ENCODE results near the gene FAM210B. TPM values are rescaled to one million over a fixed set of nuclear protein-coding genes. Genes with fewer than 3 reads are reported as not detected.

FAM210B gene
- total RNA-seq, 4 donors from 2014 or later: 30.8 to 41.5 (median 38.8) TPM

GRCh38 chr20:56345911-56346310, 12.9 kb upstream of the FAM210B start:
- no peak for TF ChIP-seq POLR2A (IDR thresholded peaks at IDR 0.05)
- TF ChIP-seq, protein P1, sequence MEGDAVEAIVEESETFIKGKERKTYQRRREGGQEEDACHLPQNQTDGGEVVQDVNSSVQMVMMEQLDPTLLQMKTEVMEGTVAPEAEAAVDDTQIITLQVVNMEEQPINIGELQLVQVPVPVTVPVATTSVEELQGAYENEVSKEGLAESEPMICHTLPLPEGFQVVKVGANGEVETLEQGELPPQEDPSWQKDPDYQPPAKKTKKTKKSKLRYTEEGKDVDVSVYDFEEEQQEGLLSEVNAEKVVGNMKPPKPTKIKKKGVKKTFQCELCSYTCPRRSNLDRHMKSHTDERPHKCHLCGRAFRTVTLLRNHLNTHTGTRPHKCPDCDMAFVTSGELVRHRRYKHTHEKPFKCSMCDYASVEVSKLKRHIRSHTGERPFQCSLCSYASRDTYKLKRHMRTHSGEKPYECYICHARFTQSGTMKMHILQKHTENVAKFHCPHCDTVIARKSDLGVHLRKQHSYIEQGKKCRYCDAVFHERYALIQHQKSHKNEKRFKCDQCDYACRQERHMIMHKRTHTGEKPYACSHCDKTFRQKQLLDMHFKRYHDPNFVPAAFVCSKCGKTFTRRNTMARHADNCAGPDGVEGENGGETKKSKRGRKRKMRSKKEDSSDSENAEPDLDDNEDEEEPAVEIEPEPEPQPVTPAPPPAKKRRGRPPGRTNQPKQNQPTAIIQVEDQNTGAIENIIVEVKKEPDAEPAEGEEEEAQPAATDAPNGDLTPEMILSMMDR (IDR thresholded peaks at IDR 0.05): no peak
- Histone ChIP-seq H3K27me3 (no peaks in the 10 kb centered on the region), H3K4me3 (replicated peaks in 1 of 3) (no peak overlapping the region), H3K27ac (no peak overlapping the region), H3K9me3 (no peaks in the 10 kb centered on the region), H3K4me1 (peaks cover 0 to 4% of the 10 kb centered on the region in 2 donors), H3K36me3 (no peaks in the 10 kb centered on the region)
- 86 to 87% methylated on average over 8 of the region's 8 CpGs for WGBS, 2 donors
- intact Hi-C loops (cut with DNase I): no loop called here
- DNase-seq: no peak

DNA sequence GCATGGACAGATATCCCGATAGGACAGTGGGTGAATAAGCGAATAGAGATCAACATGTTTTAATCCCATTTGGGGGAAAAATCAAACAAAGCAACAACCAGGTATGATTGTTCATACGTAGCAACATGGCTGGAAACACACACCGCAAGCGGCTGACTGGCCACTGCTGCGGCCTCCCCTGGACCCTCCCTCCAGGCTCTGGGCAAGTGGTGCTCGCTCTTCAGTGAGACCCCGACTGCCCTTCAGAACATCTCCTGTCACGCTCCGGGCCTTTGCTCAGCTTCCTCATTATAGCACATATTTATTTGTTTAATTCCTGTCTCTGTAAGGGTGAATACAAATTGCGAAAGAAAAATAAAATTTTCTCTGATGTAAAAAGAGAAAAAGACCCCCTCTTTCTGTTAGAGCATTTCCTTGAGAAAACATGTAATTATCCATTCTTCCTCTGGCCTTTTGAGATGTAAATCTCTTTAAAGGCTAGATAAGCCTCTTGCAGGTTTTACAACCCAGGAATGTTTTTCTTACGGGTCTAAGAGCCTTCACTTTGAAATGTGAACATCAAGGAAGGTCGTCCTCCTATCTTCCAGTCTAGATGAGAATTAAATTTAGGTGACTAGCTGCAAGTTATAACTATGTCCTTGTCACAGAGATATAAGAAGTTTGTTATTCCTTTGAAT, 11.0 kb upstream of the FAM210B start:
- no peak overlapping the region for H3K27ac ChIP-seq
- peaks cover 0 to 4% of the 10 kb centered on the region in 2 donors for H3K4me1 ChIP-seq
- H3K36me3 ChIP-seq: no peaks in the 10 kb centered on the region
- WGBS, 2 donors: 32 to 57% methylated on average over 13 of the region's 13 CpGs
- H3K27me3 ChIP-seq: no peaks in the 10 kb centered on the region
- no peak for TF ChIP-seq POLR2A (IDR thresholded peaks at IDR 0.05)
- TF ChIP-seq, protein P1 (IDR thresholded peaks at IDR 0.05): no peak
- H3K4me3 ChIP-seq (replicated peaks in 1 of 3): no peak overlapping the region
- no peak for DNase-seq
- intact Hi-C loops (cut with DNase I): no loop called here
- H3K9me3 ChIP-seq: no peaks in the 10 kb centered on the region

DNA sequence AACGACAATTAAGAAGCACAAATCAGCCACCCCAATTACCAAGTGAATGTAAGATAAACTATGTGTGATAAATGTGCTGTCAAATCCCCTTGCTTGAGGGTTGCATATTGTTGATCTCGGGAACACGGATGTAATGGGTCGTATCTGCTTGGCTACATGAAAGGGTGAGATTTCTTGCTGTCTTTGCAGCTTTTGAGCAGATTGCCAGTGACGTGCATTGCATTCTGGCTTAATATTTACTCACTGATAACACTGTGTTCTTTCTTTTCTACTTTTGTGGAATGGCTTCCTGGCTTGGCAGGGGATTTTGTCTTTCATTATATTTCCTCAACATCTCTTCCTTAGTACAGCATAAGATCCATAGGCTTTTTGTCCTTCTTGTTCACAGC, 10.5 kb upstream of the FAM210B start:
- Histone ChIP-seq H3K4me3 (replicated peaks in 1 of 3) (no peak overlapping the region), H3K36me3 (no peaks in the 10 kb centered on the region), H3K27me3 (no peaks in the 10 kb centered on the region), H3K9me3 (no peaks in the 10 kb centered on the region), H3K4me1 (peaks cover 0 to 4% of the 10 kb centered on the region in 2 donors), H3K27ac (no peak overlapping the region)
- intact Hi-C loops (cut with DNase I): no loop called here
- WGBS, 2 donors: 13 to 17% methylated on average over 5 of the region's 5 CpGs
- TF ChIP-seq, protein P1 (IDR thresholded peaks at IDR 0.05): no peak
- no peak for TF ChIP-seq POLR2A (IDR thresholded peaks at IDR 0.05)
- no peak for DNase-seq

GRCh38 chr20:56348746-56349145, 10.0 kb upstream of the FAM210B start:
- DNase-seq: no peak
- Histone ChIP-seq H3K27me3 (no peaks in the 10 kb centered on the region), H3K9me3 (no peaks in the 10 kb centered on the region), H3K27ac (no peak overlapping the region), H3K4me1 (peaks cover 0 to 4% of the 10 kb centered on the region in 2 donors), H3K36me3 (no peaks in the 10 kb centered on the region), H3K4me3 (replicated peaks in 1 of 3) (no peak overlapping the region)
- intact Hi-C loops (cut with DNase I): no loop called here
- WGBS, 2 donors: 4 to 6% methylated on average over 3 of the region's 3 CpGs
- TF ChIP-seq, protein P1 (IDR thresholded peaks at IDR 0.05): no peak
- TF ChIP-seq POLR2A (IDR thresholded peaks at IDR 0.05): no peak

- intact Hi-C loops (cut with DNase I): no loop called here
- WGBS, 2 donors: 70 to 73% methylated on average over 2 of the region's 2 CpGs
- H3K4me1 ChIP-seq: no peaks in the 10 kb centered on the region
- H3K27ac ChIP-seq: no peak overlapping the region
- H3K4me3 ChIP-seq (replicated peaks in 1 of 3): no peak overlapping the region
- TF ChIP-seq, protein P1 (IDR thresholded peaks at IDR 0.05): no peak
- no peak for TF ChIP-seq POLR2A (IDR thresholded peaks at IDR 0.05)
- DNase-seq: no peak
- no peaks in the 10 kb centered on the region for H3K27me3 ChIP-seq
- H3K9me3 ChIP-seq: no peaks in the 10 kb centered on the region
- no peaks in the 10 kb centered on the region for H3K36me3 ChIP-seq
Observed at GRCh38 chr20:56350842-56351241, 7.9 kb upstream of the FAM210B start.

All from thyroid gland (tissue), 4 donors.